Muscle of back (tissue), 11 donors: ENCODE data around the gene OR2F2. TPM values are rescaled to one million over a fixed set of nuclear protein-coding genes. Genes with fewer than 3 reads are reported as not detected.

ENCODE experiments used
- DNase-seq, 3 donors: peaks; one replicate each; pipeline versions ENCODE4 v3.0.0 to v3.0.0-alpha.2; 2013
- polyA plus RNA-seq, 10 donors: library from polyadenylated mRNA; unstranded; fragments of 120-200 nt; gene quantifications; one replicate each; pipeline ENCODE4 v1.2.1, GENCODE V29; 2013; ENCODE audit not compliant: insufficient read length in 10 of 10

OR2F2 gene
- polyA plus RNA-seq, 10 donors: not detected

- no peak for DNase-seq
These were observed 43.6 kb downstream of the OR2F2 start for GRCh38 chr7:143978585-143978984.

DNA sequence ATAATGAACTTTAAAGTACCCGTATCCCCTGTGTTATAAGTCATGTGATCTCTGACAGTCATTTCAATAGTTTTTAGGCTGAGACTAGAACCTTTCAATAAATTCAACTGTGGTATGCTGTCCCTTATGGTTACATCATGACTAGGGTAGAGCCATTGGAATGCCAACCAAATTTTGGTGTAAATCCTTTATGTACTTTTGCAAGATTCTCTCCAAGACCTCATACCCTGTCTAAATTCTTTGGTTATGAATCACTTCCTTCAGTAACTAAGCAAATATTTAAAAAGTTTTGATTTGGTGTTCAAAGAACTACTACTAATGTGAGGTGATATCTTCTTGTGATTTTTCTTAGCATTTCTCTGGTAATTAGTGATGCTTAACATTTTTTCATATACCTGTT is 44.3 kb downstream of the OR2F2 start:
- DNase-seq: peak in 1 of 3 donors; percentile 10

DNA sequence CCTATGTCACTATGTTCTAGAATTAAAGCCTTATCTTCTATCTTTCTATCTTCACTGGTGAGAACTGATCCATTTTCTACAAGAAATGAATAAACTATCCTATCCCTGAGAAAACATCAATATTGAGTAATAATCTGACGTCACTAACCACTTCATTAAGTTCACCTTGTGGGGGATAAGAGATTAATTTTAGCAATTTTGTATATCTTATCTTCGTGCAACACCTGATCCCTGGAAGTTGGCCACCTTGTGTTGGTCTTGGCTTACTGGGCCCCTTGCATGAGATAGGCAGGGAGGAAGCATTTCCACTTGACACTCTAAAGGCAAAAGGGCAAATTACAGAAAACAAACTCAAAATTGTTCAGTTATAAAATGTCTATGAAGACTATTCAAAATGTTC is 45.0 kb downstream of the OR2F2 start:
- DNase-seq: no peak

- no peak for DNase-seq
These were observed 45.9 kb downstream of the OR2F2 start for GRCh38 chr7:143980746-143981510.

DNA sequence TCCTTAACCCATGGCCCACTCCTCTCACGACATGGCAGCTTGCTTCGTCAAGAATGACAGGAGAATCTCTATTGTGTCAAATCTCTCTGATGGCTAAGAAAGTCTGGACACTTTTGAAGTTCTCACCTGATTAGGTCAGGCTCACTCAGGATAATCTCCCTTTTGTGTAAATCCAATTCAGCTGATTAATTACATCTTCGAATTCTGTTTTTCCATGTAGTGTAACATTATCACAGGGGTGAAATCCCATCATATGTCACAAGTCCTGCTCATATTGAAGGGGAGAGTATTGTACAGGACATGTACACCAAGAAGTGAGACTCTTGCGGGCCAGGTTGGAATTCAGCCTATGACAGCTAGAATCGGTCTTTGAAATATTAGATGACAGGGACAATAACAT is 48.9 kb downstream of the OR2F2 start:
- DNase-seq: no peak

Other genes starting within 250 kb of the OR2F2 start
- gene CTAGE6, start 177.5 kb upstream of the OR2F2 start, polyA plus RNA-seq: under 1 TPM in 5 of 10 donors, not detected in 5; 0.20 to 0.60 (median 0.45) TPM
- gene TCAF1, start 33.1 kb upstream of the OR2F2 start, polyA plus RNA-seq: 100 to 1,000 TPM; 119 to 238 (median 185) TPM
- under 1 TPM in 4 of 10 donors, not detected in 6; 0.05 to 0.21 (median 0.10) TPM for gene OR2F1, start 19.6 kb downstream of the OR2F2 start, polyA plus RNA-seq
- under 1 TPM in 1 of 10 donors, not detected in 9; 0.05 TPM for gene OR6B1, start 65.1 kb downstream of the OR2F2 start, polyA plus RNA-seq
- under 1 TPM in 4 of 10 donors, not detected in 6; 0.01 to 0.09 (median 0.04) TPM for gene OR2A5, start 113.7 kb downstream of the OR2F2 start, polyA plus RNA-seq
- gene OR2A25, start 134.6 kb downstream of the OR2F2 start, polyA plus RNA-seq: under 1 TPM in 1 of 10 donors, not detected in 9; 0.16 TPM
- under 1 TPM in 1 of 10 donors, not detected in 9; 0.05 TPM for gene OR2A12, start 151.0 kb downstream of the OR2F2 start, polyA plus RNA-seq
- gene OR2A2, start 174.3 kb downstream of the OR2F2 start, polyA plus RNA-seq: not detected
- not detected for gene OR2A14, start 187.9 kb downstream of the OR2F2 start, polyA plus RNA-seq
- gene CTAGE4, start 248.2 kb downstream of the OR2F2 start, polyA plus RNA-seq: 1 to 10 TPM in 3 of 10 donors, under 1 TPM in 5, not detected in 2; 0.59 to 1.9 (median 0.75) TPM